IMR-90 (cell line): ENCODE results near the gene WDR43. TPM values are rescaled to one million over a fixed set of nuclear protein-coding genes. Genes with fewer than 3 reads are reported as not detected.

Experiments
- ATAC-seq: fragments of 200-7000 bp; cut with Tn5 transposase; 2 replicates; pipeline ENCODE4 v1.9.1; 2020; ENCODE audit warnings: low read depth, mild to moderate bottlenecking, moderate library complexity
- BruUV-seq: library from RNA; stranded (reverse); fragments of 400-500 nt; replicated peaks from 2 replicates; lab custom pipeline; 2021; lab: Mats Ljungman, UMichigan
- CTCF ChIA-PET: fragments of 300-600 bp; formaldehyde crosslinking; extraction: SDS; loops from one replicate; lab custom pipeline; 2021; ENCODE audit warnings: antibody characterized with exemption; lab: Yijun Ruan, JAX
- POLR2A ChIA-PET: fragments of 300-600 bp; sonication (Branson Sonifier 250); formaldehyde crosslinking; loops from one replicate; lab custom pipeline; 2022; ENCODE audit warnings: antibody characterized with exemption; ENCODE audit not compliant: unreplicated experiment; lab: Charles Lee
- DNase-seq: peaks from one replicate; pipeline ENCODE4 v3.0.0; 2013
- H2AFZ ChIP-seq: replicated peaks from 2 replicates; pipeline ENCODE3; 2013; ENCODE audit warnings: low read length, mild to moderate bottlenecking; ENCODE audit not compliant: poor library complexity
- H2AK5ac ChIP-seq: 2 replicates; pipeline ENCODE4 v1.6.1; 2013; ENCODE audit warnings: low read depth, low read length, inconsistent platforms
- H2AK9ac ChIP-seq: replicated peaks from 2 replicates; pipeline ENCODE3; 2013; ENCODE audit warnings: mild to moderate bottlenecking, low read depth, low read length, moderate library complexity; ENCODE audit not compliant: poor library complexity
- H2BK120ac ChIP-seq: 2 replicates; pipeline ENCODE4 v1.6.1; 2013; ENCODE audit warnings: low read depth, low read length, inconsistent platforms
- H2BK15ac ChIP-seq: 3 replicates; pipeline ENCODE4 v1.6.1; 2013; ENCODE audit warnings: low read depth, low read length, inconsistent platforms
- H2BK20ac ChIP-seq: 2 replicates; pipeline ENCODE4 v1.6.1; 2013; ENCODE audit warnings: low read depth, mild to moderate bottlenecking, inconsistent platforms, low read length, moderate library complexity
- H2BK5ac ChIP-seq: 2 replicates; pipeline ENCODE4 v1.6.1; 2013; ENCODE audit warnings: mild to moderate bottlenecking, low read depth, low read length, inconsistent platforms; ENCODE audit not compliant: poor library complexity, severe bottlenecking
- H3K14ac ChIP-seq: replicated peaks from 2 replicates; pipeline ENCODE4 v1.6.1; 2013; ENCODE audit warnings: low read depth, low read length, inconsistent platforms
- H3K18ac ChIP-seq: 2 replicates; pipeline ENCODE4 v1.6.1; 2013; ENCODE audit warnings: low read depth, low read length, control low read depth
- H3K23ac ChIP-seq: 2 replicates; pipeline ENCODE4 v1.6.1; 2013; ENCODE audit warnings: low read depth, low read length, inconsistent platforms
- H3K27ac ChIP-seq: 2 replicates; pipeline ENCODE4 v1.5.1; 2013; ENCODE audit warnings: mild to moderate bottlenecking, control low read depth, low read length; ENCODE audit not compliant: insufficient read depth
- H3K27me3 ChIP-seq: 2 replicates; pipeline ENCODE4 v1.6.1; 2013; ENCODE audit warnings: low read length; ENCODE audit not compliant: control insufficient read depth, insufficient read depth
- H3K36me3 ChIP-seq: 2 replicates; pipeline ENCODE4 v1.6.1; 2013; ENCODE audit warnings: low read length, mixed read lengths; ENCODE audit not compliant: control insufficient read depth, insufficient read depth
- H3K4ac ChIP-seq: 2 replicates; pipeline ENCODE4 v1.6.1; 2013; ENCODE audit warnings: low read depth, low read length, inconsistent platforms
- H3K4me1 ChIP-seq: 2 replicates; pipeline ENCODE4 v1.6.1; 2013; ENCODE audit warnings: low read length, mixed read lengths; ENCODE audit not compliant: control insufficient read depth, insufficient read depth
- H3K4me2 ChIP-seq: 2 replicates; pipeline ENCODE4 v1.6.1; 2013; ENCODE audit warnings: low read depth, mild to moderate bottlenecking, control low read depth, low read length, moderate library complexity
- H3K4me3 ChIP-seq: 2 replicates; pipeline ENCODE4 v1.5.1; 2013; ENCODE audit warnings: low read depth, mild to moderate bottlenecking, control low read depth, low read length, moderate library complexity; ENCODE audit not compliant: insufficient read depth
- H3K56ac ChIP-seq: 2 replicates; pipeline ENCODE4 v1.6.1; 2013; ENCODE audit warnings: low read length, inconsistent platforms; ENCODE audit not compliant: insufficient read depth; ENCODE audit errors: extremely low read depth
- H3K79me1 ChIP-seq, 2 experiments: 2 replicates each; pipeline ENCODE4 v1.6.1; 2013; ENCODE audit warnings: low read length in 2 of 2, inconsistent platforms in 1 of 2, low read depth in 1 of 2
- H3K9ac ChIP-seq: 2 replicates; pipeline ENCODE4 v1.6.1; 2013; ENCODE audit warnings: low read depth, low read length, control low read depth
- H3K9me1 ChIP-seq: 2 replicates; pipeline ENCODE4 v1.6.1; 2013; ENCODE audit warnings: low read length, inconsistent platforms; ENCODE audit not compliant: insufficient read depth
- H3K9me3 ChIP-seq: 2 replicates; pipeline ENCODE4 v1.6.1; 2013; ENCODE audit warnings: low read length; ENCODE audit not compliant: control insufficient read depth, insufficient read depth
- H4K20me1 ChIP-seq: 2 replicates; pipeline ENCODE4 v1.6.1; 2013; ENCODE audit warnings: low read length, inconsistent platforms; ENCODE audit not compliant: insufficient read depth
- H4K5ac ChIP-seq: 2 replicates; pipeline ENCODE4 v1.6.1; 2013; ENCODE audit warnings: mild to moderate bottlenecking, low read depth, low read length, control low read depth
- H4K8ac ChIP-seq, 2 experiments: 2 replicates each; pipeline ENCODE4 v1.6.1; 2013; ENCODE audit warnings: low read depth in 2 of 2, low read length in 2 of 2, control low read depth in 1 of 2, inconsistent platforms in 1 of 2
- H4K91ac ChIP-seq: 2 replicates; pipeline ENCODE4 v1.6.1; 2013; ENCODE audit warnings: low read depth, low read length, inconsistent platforms; ENCODE audit not compliant: insufficient read depth
- CHD1 ChIP-seq: IDR thresholded peaks from 2 replicates; pipeline ENCODE4 v1.6.1; 2012; ENCODE audit warnings: low read depth, low read length, improper control_type of control experiment
- RAD21 ChIP-seq: IDR thresholded peaks from 2 replicates; pipeline ENCODE4 v1.6.1; 2012; ENCODE audit warnings: low read length, improper control_type of control experiment
- WGBS, 2 experiments: methylation state at CpG; one replicate each; pipeline versions ENCODE4 v1.1.5 to v1.1.7; 2013; ENCODE audit warnings: missing lambda C conversion rate in 2 of 2; ENCODE audit not compliant: insufficient read length in 1 of 2; ENCODE audit errors: extremely low coverage in 2 of 2; 5-methylcytosine and 5-hydroxymethylcytosine counted together
- dilution Hi-C: fragments of 300-500 bp; cut with HindIII; formaldehyde crosslinking; loops from one replicate; pipeline ENCODE4 v1.14.3; 2018; ENCODE audit warnings: low sequenced_read_pairs; ENCODE audit not compliant: unreplicated experiment
- in situ Hi-C: fragments of 300-500 bp; cut with MboI; formaldehyde crosslinking; loops from 3 replicates; pipeline ENCODE4 v1.14.3; 2019; ENCODE audit warnings: low sequenced_read_pairs, inconsistent platforms, mixed read lengths
- intact Hi-C: fragments of 100-400 bp; cut with micrococcal nuclease; formaldehyde crosslinking; loops from 2 replicates; pipeline ENCODE4 v1.10.0; 2022
- polyA plus RNA-seq, 3 experiments: library from polyadenylated mRNA; depleted of rRNA; stranded (reverse); fragments of >200 nt; gene quantifications; 2 replicates each; pipeline ENCODE4 v1.2.3, GENCODE V29; 2012; ENCODE audit warnings: low replicate concordance in 1 of 3
- total RNA-seq: library from RNA; depleted of rRNA; stranded (reverse); fragments of >200 nt; gene quantifications from 2 replicates; pipeline ENCODE4 v1.2.3, GENCODE V29; 2012

The WDR43 gene
- total and polyA plus RNA-seq, 2 of the 4 experiments (the other 2 are of a cell fraction): 40.3 to 300 TPM

- TF ChIP-seq CHD1 (no peak), RAD21 (no peak)
- no peaks in the 10 kb centered on the region for H3K9me3 ChIP-seq
- in situ Hi-C loops (no loop called here), intact Hi-C loops (no loop called here), dilution Hi-C loops (no loop called here)
- no peak overlapping the region for H4K8ac ChIP-seq
- no peak overlapping the region for H2AK9ac ChIP-seq
- H3K18ac ChIP-seq: no peak overlapping the region
- CTCF ChIA-PET: no interaction called here
- H2BK15ac ChIP-seq: no peak overlapping the region
- H3K4me2 ChIP-seq: no peak overlapping the region
- H2BK5ac ChIP-seq: no peak overlapping the region
- no peak overlapping the region for H2AK5ac ChIP-seq
- H3K4me1 ChIP-seq: peaks cover 18% of the 10 kb centered on the region
- no peak overlapping the region for H3K56ac ChIP-seq
- ATAC-seq: no peak
- POLR2A ChIA-PET: no interaction called here
- no peak overlapping the region for H3K27ac ChIP-seq
- no peaks in the 10 kb centered on the region for H4K20me1 ChIP-seq
- H3K14ac ChIP-seq: no peak overlapping the region
- no peaks in the 10 kb centered on the region for H3K27me3 ChIP-seq
- DNase-seq: no peak
- no peak overlapping the region for H2BK120ac ChIP-seq
- H3K79me1 ChIP-seq: no peaks in the 10 kb centered on the region
- H3K9ac ChIP-seq: no peak overlapping the region
- no peaks in the 10 kb centered on the region for H3K36me3 ChIP-seq
- no peak overlapping the region for H2BK20ac ChIP-seq
- no peak overlapping the region for H3K23ac ChIP-seq
- no peak overlapping the region for H4K91ac ChIP-seq
- no peak overlapping the region for H3K4me3 ChIP-seq
- H2AFZ ChIP-seq: no peak overlapping the region
- no peak overlapping the region for H3K4ac ChIP-seq
- WGBS, 2 experiments: no CpG with 5 or more reads among the region's 7 CpGs
- BruUV-seq: no TSS peak
- no peak overlapping the region for H4K5ac ChIP-seq
- peaks cover 6% of the 10 kb centered on the region; the same call in 1 of the 2 replicates for H3K9me1 ChIP-seq
These were observed 100.2 kb downstream of the WDR43 start for GRCh38 chr2:28994679-28995078.
